HepG2 (cell line): Measurements from ENCODE around the gene BEGAIN. TPM values are rescaled to one million over a fixed set of nuclear protein-coding genes. Genes with fewer than 3 reads are reported as not detected.

Experiments used
- ATAC-seq: fragments of 200-7000 bp; cut with Tn5 transposase; 3 replicates; pipeline ENCODE4 v1.9.1; 2020; ENCODE audit warnings: mild to moderate bottlenecking, moderate library complexity
- BruUV-seq: library from RNA; stranded (reverse); fragments of 400-500 nt; replicated peaks from 2 replicates; lab custom pipeline; 2021; lab: Mats Ljungman, UMichigan
- CTCF ChIA-PET: fragments of 300-600 bp; formaldehyde crosslinking; extraction: SDS; loops from one replicate; lab custom pipeline; 2021; ENCODE audit warnings: low total read pairs, inconsistent platforms, low intra/inter-chr PET ratio; lab: Yijun Ruan, JAX
- POLR2A ChIA-PET: fragments of 350-600 bp; sonication (Branson Sonifier 250); formaldehyde crosslinking; loops from one replicate; lab custom pipeline; 2020; ENCODE audit warnings: antibody characterized with exemption, inconsistent platforms; lab: Yijun Ruan, JAX
- DNase-seq: peaks from one replicate; pipeline ENCODE4 v3.0.0-alpha.2; 2015; ENCODE audit warnings: low spot score
- FAIRE-seq: peaks from 3 replicates; lab custom pipeline; 2011; peaks lifted over from hg19 to GRCh38; lab: Jason Lieb, UNC
- H2AFZ ChIP-seq: one replicate; pipeline ENCODE4 v1.6.1; 2011; ENCODE audit warnings: low read length, inconsistent platforms
- H3K27ac ChIP-seq: fragments of 300-600 bp; 3 replicates; pipeline ENCODE4 v1.8.0; 2011; ENCODE audit warnings: mixed run types, mild to moderate bottlenecking, mixed read lengths, low read length, inconsistent platforms; ENCODE audit not compliant: insufficient read depth; ENCODE audit errors: extremely low read length
- H3K27me3 ChIP-seq, 2 experiments: fragments of 200-600 bp in 1 of 2; 2 replicates in 1 of 2; 3 replicates in 1 of 2; pipeline versions ENCODE4 v1.6.0 to v1.8.0; 2011; ENCODE audit warnings: low read length in 2 of 2, mild to moderate bottlenecking in 2 of 2, moderate library complexity in 2 of 2, inconsistent platforms in 1 of 2; ENCODE audit not compliant: insufficient read depth in 2 of 2, control insufficient read depth in 1 of 2
- H3K36me3 ChIP-seq, 2 experiments: fragments of 200-600 bp in 1 of 2; replicated peaks in 1 of 2; 2 replicates in 1 of 2; 3 replicates in 1 of 2; pipeline versions ENCODE4 v1.5.1 to v1.8.0; 2011; ENCODE audit warnings: low read length in 2 of 2, inconsistent platforms in 1 of 2; ENCODE audit not compliant: insufficient read depth in 2 of 2, control insufficient read depth in 1 of 2
- H3K4me1 ChIP-seq: 2 replicates; pipeline ENCODE4 v1.5.1; 2012; ENCODE audit warnings: low read length, inconsistent platforms; ENCODE audit not compliant: insufficient read depth
- H3K4me2 ChIP-seq: 2 replicates; pipeline ENCODE4 v1.6.0; 2011; ENCODE audit warnings: low read depth, low read length, inconsistent platforms
- H3K4me3 ChIP-seq, 3 experiments: fragments of 200-600 bp in 1 of 3; sonication (generic), shearing (Covaris generic) in 1 of 3; replicated peaks in 1 of 3; 2 replicates each; pipeline ENCODE4 v1.5.1; 2011 to 2016; ENCODE audit warnings: low read length in 3 of 3, inconsistent platforms in 2 of 3, low read depth in 2 of 3, mild to moderate bottlenecking in 2 of 3, control low read depth in 1 of 3, mixed read lengths in 1 of 3; ENCODE audit not compliant: insufficient read depth in 1 of 3
- H3K79me2 ChIP-seq: one replicate; pipeline ENCODE4 v1.6.1; 2011; ENCODE audit warnings: low read length, inconsistent platforms; ENCODE audit not compliant: insufficient read depth
- H3K9ac ChIP-seq: 2 replicates; pipeline ENCODE4 v1.6.0; 2011; ENCODE audit warnings: mild to moderate bottlenecking, low read depth, low read length, inconsistent platforms; ENCODE audit not compliant: insufficient read depth
- H3K9me3 ChIP-seq: 2 replicates; pipeline ENCODE4 v1.5.1; 2012; ENCODE audit warnings: mild to moderate bottlenecking, low read length
- H4K20me1 ChIP-seq: 2 replicates; pipeline ENCODE4 v1.6.0; 2011; ENCODE audit warnings: inconsistent platforms, mild to moderate bottlenecking, low read length, moderate library complexity; ENCODE audit not compliant: insufficient read depth
- CCAR2 ChIP-seq: fragments of 200-400 bp; formaldehyde crosslinking; optimal IDR thresholded peaks from 2 replicates; pipeline ENCODE3; 2018; ENCODE audit warnings: low read depth, mild to moderate bottlenecking, low read length, moderate library complexity
- WGBS: methylation state at CpG from one replicate; pipeline ENCODE4 v1.1.6; 2017; ENCODE audit warnings: low lambda C conversion rate; 5-methylcytosine and 5-hydroxymethylcytosine counted together
- in situ Hi-C: cut with HindIII; loops from 2 replicates; pipeline ENCODE4 v1.10.0; 2017; ENCODE audit warnings: low pct_unique_long_range_greater_than_20kb; ENCODE audit not compliant: extremely low pct_ligation_motif_present
- intact Hi-C: fragments of 100-400 bp; cut with micrococcal nuclease; formaldehyde crosslinking; loops from one replicate; pipeline ENCODE4 v1.10.0; 2022; ENCODE audit not compliant: unreplicated experiment
- polyA plus RNA-seq, 8 experiments: library from polyadenylated mRNA; depleted of rRNA in 3 of 8; stranded (reverse) in 7 of 8; unstranded in 1 of 8; fragments of >200 nt; fragmentation: Illumina TruSeq in 4 of 8; extraction: Trizol in 4 of 8; gene quantifications; 2 replicates each; pipeline versions ENCODE4 v1.2.1 to v1.2.3, GENCODE V29; 2011 to 2016; ENCODE audit warnings: low read depth in 4 of 8, missing spikeins in 1 of 8, mixed read lengths in 1 of 8; ENCODE audit not compliant: insufficient read depth in 1 of 8
- total RNA-seq, 5 experiments: library from RNA; depleted of rRNA; stranded (reverse); fragments of >200 nt; fragmentation: Illumina TruSeq; extraction: Trizol; gene quantifications; 2 replicates each; pipeline ENCODE4 v1.2.3, GENCODE V29; 2016; ENCODE audit warnings: low read depth in 1 of 5
- TF ChIP-seq, protein P1 (sequence below): sonication (generic); formaldehyde crosslinking; IDR thresholded peaks from 2 replicates; pipeline ENCODE4 v1.4.0; 2020; ENCODE audit warnings: missing genetic modification reagents, borderline replicate concordance

Gene BEGAIN
- total and polyA plus RNA-seq, 2 of the 13 experiments (the other 11 are each of a cell fraction or from before 2014, with no cell fraction given) = not detected

- no peaks in the 10 kb centered on the region for H4K20me1 ChIP-seq
- no peak for FAIRE-seq
- 26% methylated on average over 7 of the region's 19 CpGs for WGBS
- CTCF ChIA-PET = no interaction called here
- TF ChIP-seq, protein P1, sequence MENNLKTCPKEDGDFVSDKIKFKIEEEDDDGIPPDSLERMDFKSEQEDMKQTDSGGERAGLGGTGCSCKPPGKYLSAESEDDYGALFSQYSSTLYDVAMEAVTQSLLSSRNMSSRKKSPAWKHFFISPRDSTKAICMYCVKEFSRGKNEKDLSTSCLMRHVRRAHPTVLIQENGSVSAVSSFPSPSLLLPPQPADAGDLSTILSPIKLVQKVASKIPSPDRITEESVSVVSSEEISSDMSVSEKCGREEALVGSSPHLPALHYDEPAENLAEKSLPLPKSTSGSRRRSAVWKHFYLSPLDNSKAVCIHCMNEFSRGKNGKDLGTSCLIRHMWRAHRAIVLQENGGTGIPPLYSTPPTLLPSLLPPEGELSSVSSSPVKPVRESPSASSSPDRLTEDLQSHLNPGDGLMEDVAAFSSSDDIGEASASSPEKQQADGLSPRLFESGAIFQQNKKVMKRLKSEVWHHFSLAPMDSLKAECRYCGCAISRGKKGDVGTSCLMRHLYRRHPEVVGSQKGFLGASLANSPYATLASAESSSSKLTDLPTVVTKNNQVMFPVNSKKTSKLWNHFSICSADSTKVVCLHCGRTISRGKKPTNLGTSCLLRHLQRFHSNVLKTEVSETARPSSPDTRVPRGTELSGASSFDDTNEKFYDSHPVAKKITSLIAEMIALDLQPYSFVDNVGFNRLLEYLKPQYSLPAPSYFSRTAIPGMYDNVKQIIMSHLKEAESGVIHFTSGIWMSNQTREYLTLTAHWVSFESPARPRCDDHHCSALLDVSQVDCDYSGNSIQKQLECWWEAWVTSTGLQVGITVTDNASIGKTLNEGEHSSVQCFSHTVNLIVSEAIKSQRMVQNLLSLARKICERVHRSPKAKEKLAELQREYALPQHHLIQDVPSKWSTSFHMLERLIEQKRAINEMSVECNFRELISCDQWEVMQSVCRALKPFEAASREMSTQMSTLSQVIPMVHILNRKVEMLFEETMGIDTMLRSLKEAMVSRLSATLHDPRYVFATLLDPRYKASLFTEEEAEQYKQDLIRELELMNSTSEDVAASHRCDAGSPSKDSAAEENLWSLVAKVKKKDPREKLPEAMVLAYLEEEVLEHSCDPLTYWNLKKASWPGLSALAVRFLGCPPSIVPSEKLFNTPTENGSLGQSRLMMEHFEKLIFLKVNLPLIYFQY = no peak
- TF ChIP-seq CCAR2 = no peak
- TF ChIP-seq, all 625 proteins: peak for 0
- Histone ChIP-seq H3K9me3 (no peaks in the 10 kb centered on the region), H3K79me2 (no peaks in the 10 kb centered on the region), H3K4me1 (peaks cover 7% of the 10 kb centered on the region; the same call in 1 of the 2 replicates), H3K4me3 (no peak overlapping the region), H3K27ac (no peak overlapping the region), H3K27me3 (peaks cover 16 to 77% of the 10 kb centered on the region in 2 experiments), H3K36me3 (no peaks in the 10 kb centered on the region), H3K9ac (no peak overlapping the region), H3K4me2 (no peak overlapping the region), H2AFZ (no peak overlapping the region)
- intact Hi-C loops (no loop called here), in situ Hi-C loops (no loop called here)
- no peak for ATAC-seq
- no TSS peak for BruUV-seq
- no peak for DNase-seq
- POLR2A ChIA-PET = no interaction called here
These were observed 43.5 kb downstream of the BEGAIN start for GRCh38 chr14:100543471-100544455.
